Psoas muscle (tissue), 8 donors: ENCODE measurements around the gene ELF2. TPM values are rescaled to one million over a fixed set of nuclear protein-coding genes. Genes with fewer than 3 reads are reported as not detected.

Experiments used
- ATAC-seq, 4 donors: fragments of 200-7000 bp; cut with Tn5 transposase; one replicate each; pipeline ENCODE4 v1.9.1; 2020; ENCODE audit warnings: moderate library complexity in 3 of 4, mild to moderate bottlenecking in 2 of 4
- DNase-seq, 2 donors: peaks; one replicate each; pipeline ENCODE4 v3.0.0-alpha.2; 2020
- H3K27ac ChIP-seq: fragments of 200-600 bp; one replicate; pipeline ENCODE4 v1.8.0; 2022
- H3K27me3 ChIP-seq, 3 donors: fragments of 200-600 bp in 1 of 3; one replicate each; pipeline versions ENCODE4 v1.6.1 to v1.8.0; 2013 to 2022; ENCODE audit warnings: low read length in 2 of 3, mild to moderate bottlenecking in 2 of 3, moderate library complexity in 1 of 3; ENCODE audit not compliant: insufficient read depth in 3 of 3
- H3K36me3 ChIP-seq, 2 donors: fragments of 200-600 bp in 1 of 2; one replicate each; pipeline versions ENCODE4 v1.6.1 to v1.8.0; 2013 to 2022; ENCODE audit warnings: low read depth in 1 of 2, mild to moderate bottlenecking in 1 of 2, moderate library complexity in 1 of 2; ENCODE audit not compliant: insufficient read depth in 1 of 2
- H3K4me1 ChIP-seq: fragments of 200-600 bp; one replicate; pipeline ENCODE4 v1.8.0; 2022
- H3K4me3 ChIP-seq: fragments of 200-600 bp; one replicate; pipeline ENCODE4 v1.8.0; 2022; ENCODE audit warnings: mild to moderate bottlenecking
- H3K9me3 ChIP-seq: fragments of 200-600 bp; one replicate; pipeline ENCODE4 v1.8.0; 2022
- WGBS, 3 donors: extraction: QIAGEN DNeasy Blood & Tissue Kit; methylation state at CpG; one replicate each; pipeline versions ENCODE4 v1.1.6 to v1.1.7; 2013; 5-methylcytosine and 5-hydroxymethylcytosine counted together
- intact Hi-C, 2 donors: fragments of 100-400 bp; cut with DNase I; formaldehyde crosslinking; loops; one replicate each; pipeline versions ENCODE4 v1.11.0 to v1.14.2; 2022
- long read RNA-seq, 2 donors: library from polyadenylated mRNA; unstranded; transcript quantifications; one replicate each; pipeline ENCODE4 v2.0.0, GENCODE V29; 2021
- polyA plus RNA-seq, 3 donors: library from polyadenylated mRNA; stranded (reverse); fragments of 200-250 nt; gene quantifications; one replicate each; pipeline ENCODE4 v1.2.3, GENCODE V29; 2013
- total RNA-seq, 4 donors: library from RNA; stranded (reverse); fragmentation: NEBNext Ultra II Directional in 2 of 4; extraction: Animal tissue kit (Norgen Biotek cat#: 25700) in 2 of 4; gene quantifications; one replicate each; pipeline versions ENCODE4 v1.2.1 to v1.2.4, GENCODE V29; 2021 to 2023
- TF ChIP-seq, protein P1 (sequence below): fragments of 200-600 bp; IDR thresholded peaks from one replicate; pipeline ENCODE4 v1.8.0; 2022; ENCODE audit warnings: antibody characterized with exemption
- donor health status: healthy with polysubstance abuse.
- donor health status: DM: no; HTN: no; CAD: no; lungs with moderate emphysema.
- donor health status: Bipolar disorder and iron deficiency.
- donor health status: healthy.
- donor health status: DM: yes; HTN: yes; CAD: no.
- donor health status: DM: no; HTN: no; CAD: no.
- donor health status: DM: no; HTN: no; CAD: no.
- donor health status: DM: yes; HTN: yes; CAD: no.

ELF2 gene
- 10 to 100 TPM; 27.0 to 31.7 (median 28.5) TPM for total RNA-seq
- 10 to 100 TPM; 10.3 to 25.8 (median 14.7) TPM for polyA plus RNA-seq
- long read RNA-seq, donor 1, full-length matches to known transcripts, result 3 of 16 reads
- long read RNA-seq, donor 1, partial matches to known transcripts, result 1 of 16 reads
- long read RNA-seq, donor 1, other reads (novel, unspliced or antisense), result 12 of 16 reads
- long read RNA-seq, donor 2, partial matches to known transcripts, result 1 of 49 reads
- long read RNA-seq, donor 2, other reads (novel, unspliced or antisense), result 45 of 49 reads

DNA sequence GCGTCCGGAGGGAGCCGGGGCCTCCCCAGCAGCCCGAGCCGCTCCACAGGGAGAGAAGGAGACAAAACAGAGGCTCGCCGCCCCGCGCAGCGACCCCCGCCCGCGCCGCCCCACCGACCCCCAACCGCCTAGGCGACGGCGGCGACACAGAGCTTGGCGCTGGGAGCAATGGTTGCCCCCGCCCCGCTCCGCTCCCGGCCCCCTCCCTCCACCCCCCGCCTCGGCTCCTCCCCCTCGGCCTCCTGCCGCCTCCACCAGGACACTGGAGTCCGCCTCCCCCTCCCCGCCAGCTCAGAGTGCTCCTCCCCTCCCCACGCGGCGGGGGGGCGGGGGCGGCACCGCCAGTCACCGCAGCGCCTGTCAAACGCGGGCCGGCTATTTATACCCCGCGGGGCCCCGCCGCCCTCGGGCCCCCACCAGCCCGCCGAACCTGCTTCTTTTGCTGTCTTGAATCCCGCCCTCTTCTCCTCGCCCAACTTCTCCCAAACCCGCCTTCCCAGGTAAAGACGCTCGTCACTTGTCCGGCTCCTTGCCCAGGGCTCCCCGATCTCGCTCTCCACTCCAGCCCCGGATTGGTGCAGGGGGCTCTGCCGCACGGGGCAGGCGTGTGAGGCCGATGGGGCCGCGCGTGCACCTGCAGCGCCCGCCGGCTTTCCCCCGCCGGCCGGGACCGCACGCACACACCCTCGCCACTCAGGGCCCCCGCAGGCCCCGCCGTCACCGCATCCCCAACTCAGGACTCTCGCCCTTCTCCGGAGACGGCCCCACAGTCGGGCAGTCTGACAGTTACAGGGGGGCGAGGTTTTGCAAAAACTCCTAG, at the start of gene ELF2:
ELF2 (minus strand) TSS at position 170 of the 820 bp plus-strand sequence. CDS start 39,517 bp downstream, outside the sequence.
- H3K27ac ChIP-seq, result peak within 1 kb of the TSS; percentile 100
- no peaks in the 10 kb centered on the region for H3K27me3 ChIP-seq
- H3K4me1 ChIP-seq, result peaks cover 21% of the 10 kb centered on the region
- DNase-seq, result peak; percentile 96 to 98
- no peaks in the 10 kb centered on the region for H3K9me3 ChIP-seq
- intact Hi-C loops, result loop anchor here in 1 of 2 donors (5.0 to 10.0 kb wide), 3 partner anchors 80 to 142 kb away; no protein-coding TSS in a partner anchor
- 0 to 1% (median 0%) methylated on average over 56 to 80 of the region's 83 CpGs for WGBS, 3 donors
- H3K4me3 ChIP-seq, result peak within 1 kb of the TSS; percentile 99
- ATAC-seq, result peak; percentile 83 to 87 (median 84)
- TF ChIP-seq, protein P1, sequence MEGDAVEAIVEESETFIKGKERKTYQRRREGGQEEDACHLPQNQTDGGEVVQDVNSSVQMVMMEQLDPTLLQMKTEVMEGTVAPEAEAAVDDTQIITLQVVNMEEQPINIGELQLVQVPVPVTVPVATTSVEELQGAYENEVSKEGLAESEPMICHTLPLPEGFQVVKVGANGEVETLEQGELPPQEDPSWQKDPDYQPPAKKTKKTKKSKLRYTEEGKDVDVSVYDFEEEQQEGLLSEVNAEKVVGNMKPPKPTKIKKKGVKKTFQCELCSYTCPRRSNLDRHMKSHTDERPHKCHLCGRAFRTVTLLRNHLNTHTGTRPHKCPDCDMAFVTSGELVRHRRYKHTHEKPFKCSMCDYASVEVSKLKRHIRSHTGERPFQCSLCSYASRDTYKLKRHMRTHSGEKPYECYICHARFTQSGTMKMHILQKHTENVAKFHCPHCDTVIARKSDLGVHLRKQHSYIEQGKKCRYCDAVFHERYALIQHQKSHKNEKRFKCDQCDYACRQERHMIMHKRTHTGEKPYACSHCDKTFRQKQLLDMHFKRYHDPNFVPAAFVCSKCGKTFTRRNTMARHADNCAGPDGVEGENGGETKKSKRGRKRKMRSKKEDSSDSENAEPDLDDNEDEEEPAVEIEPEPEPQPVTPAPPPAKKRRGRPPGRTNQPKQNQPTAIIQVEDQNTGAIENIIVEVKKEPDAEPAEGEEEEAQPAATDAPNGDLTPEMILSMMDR, result no peak
- no peaks in the 10 kb centered on the region for H3K36me3 ChIP-seq

DNA sequence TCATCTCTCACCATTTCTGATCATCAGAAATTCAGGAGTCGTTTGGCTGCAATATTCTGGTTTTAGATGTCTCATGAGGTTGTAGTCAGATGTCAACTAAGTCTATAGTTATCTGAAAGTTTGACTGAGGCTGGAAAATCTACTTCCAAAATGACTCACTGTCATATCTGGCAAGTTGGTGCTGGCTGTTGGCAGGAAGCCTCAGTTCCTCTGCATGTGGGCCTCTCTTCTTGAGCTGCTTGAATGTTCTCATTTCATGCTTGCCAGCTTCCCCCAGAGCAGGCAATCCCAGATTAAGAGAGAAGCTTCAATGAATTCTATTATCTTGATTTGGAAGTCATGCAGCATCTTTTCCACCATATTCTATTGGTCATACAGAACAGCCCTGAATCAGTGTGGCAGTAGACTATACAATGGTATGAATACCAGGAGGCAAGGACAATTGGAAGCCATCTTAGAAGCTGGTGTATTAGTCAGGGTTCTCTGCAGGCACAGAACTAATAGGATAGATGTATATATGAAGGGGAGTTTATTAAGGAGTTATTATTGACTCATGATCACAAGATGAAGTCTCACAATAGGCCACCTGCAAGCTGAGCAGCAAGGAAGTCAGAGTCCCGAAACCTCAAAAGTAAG, 46.8 kb upstream of the ELF2 start:
- ATAC-seq, result no peak
- intact Hi-C loops, result no loop called here

DNA sequence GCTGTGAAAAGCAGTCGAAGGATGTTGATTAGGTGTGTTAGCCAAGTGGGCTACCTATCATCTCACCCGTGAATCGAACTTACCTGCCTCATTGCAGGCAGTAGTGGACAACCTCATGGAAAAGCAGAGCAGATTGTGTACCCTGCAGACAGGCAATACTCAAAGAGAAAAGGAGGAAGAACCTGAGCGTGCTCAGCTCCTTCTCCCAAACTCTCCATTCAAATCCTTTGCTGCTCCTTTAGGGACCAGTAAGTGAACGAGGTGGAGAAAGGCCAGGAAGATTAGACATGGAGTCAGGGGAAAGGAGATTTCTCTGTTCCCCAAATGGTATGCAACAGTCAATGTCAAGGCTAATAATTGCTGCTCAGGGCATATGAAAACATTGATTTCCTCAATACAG, 45.2 kb upstream of the ELF2 start:
- H3K4me1 ChIP-seq, result no peaks in the 10 kb centered on the region
- WGBS, 3 donors, result 91 to 97% (median 95%) methylated on average over 5 of the region's 5 CpGs
- TF ChIP-seq, protein P1, result no peak

More for the DNA sequence above, 46.8 kb upstream of the ELF2 start:
- Histone ChIP-seq H3K9me3 (no peaks in the 10 kb centered on the region), H3K27ac (no peak overlapping the region), H3K4me1 (no peaks in the 10 kb centered on the region), H3K36me3 (no peaks in the 10 kb centered on the region), H3K27me3 (no peaks in the 10 kb centered on the region), H3K4me3 (no peak overlapping the region)
- WGBS, 3 donors, result 82 to 90% (median 82%) methylated on average over 2 of the region's 2 CpGs
- DNase-seq, result peak; percentile 31 to 71
- TF ChIP-seq, protein P1, result no peak

DNA sequence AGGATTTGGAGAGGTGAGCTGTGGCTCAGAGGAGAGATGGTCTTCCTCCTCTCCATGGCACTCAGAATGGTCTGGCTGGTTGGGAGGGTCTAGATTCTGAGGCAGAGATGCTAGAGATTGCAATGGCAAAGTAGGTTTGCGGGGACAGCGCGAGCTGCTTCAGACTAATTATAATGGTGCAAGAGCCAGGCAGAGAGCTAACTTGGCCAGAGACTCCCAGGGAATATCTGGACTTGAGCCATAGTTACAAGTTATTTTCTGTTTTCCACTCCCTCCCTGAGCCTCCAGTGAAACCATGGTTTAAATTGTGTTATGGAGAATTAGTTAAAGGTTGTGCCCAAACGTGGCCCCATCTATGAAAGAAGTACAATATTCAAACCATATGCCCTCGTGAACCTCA, 44.7 kb upstream of the ELF2 start:
- no peak for ATAC-seq
- no peak for DNase-seq
- Histone ChIP-seq H3K36me3 (no peaks in the 10 kb centered on the region), H3K27ac (no peak overlapping the region), H3K4me1 (no peaks in the 10 kb centered on the region), H3K27me3 (no peaks in the 10 kb centered on the region), H3K4me3 (no peak overlapping the region), H3K9me3 (no peaks in the 10 kb centered on the region)
- intact Hi-C loops, result no loop called here
- 51 to 76% (median 58%) methylated on average over 5 of the region's 5 CpGs for WGBS, 3 donors
- TF ChIP-seq, protein P1, result no peak

More for the DNA sequence above, 45.2 kb upstream of the ELF2 start:
- H3K36me3 ChIP-seq, result no peaks in the 10 kb centered on the region
- ATAC-seq, result no peak
- no peaks in the 10 kb centered on the region for H3K9me3 ChIP-seq
- no peaks in the 10 kb centered on the region for H3K27me3 ChIP-seq
- H3K4me3 ChIP-seq, result no peak overlapping the region
- no peak for DNase-seq
- no peak overlapping the region for H3K27ac ChIP-seq
- intact Hi-C loops, result no loop called here
